HUES6 (cell line): ENCODE results near the gene STPG1.

Experiments
- H3K27ac ChIP-seq: 2 replicates; pipeline ENCODE4 v1.7.0; 2013; ENCODE audit warnings: low read depth, mild to moderate bottlenecking, low read length, inconsistent platforms
- H3K27me3 ChIP-seq: 2 replicates; pipeline ENCODE4 v1.6.1; 2013; ENCODE audit warnings: low read length; ENCODE audit not compliant: control insufficient read depth, insufficient read depth
- H3K36me3 ChIP-seq: 2 replicates; pipeline ENCODE4 v1.6.1; 2013; ENCODE audit warnings: low read length; ENCODE audit not compliant: control insufficient read depth, insufficient read depth
- H3K4me1 ChIP-seq: 2 replicates; pipeline ENCODE4 v1.6.1; 2013; ENCODE audit warnings: low read length; ENCODE audit not compliant: control insufficient read depth, insufficient read depth
- H3K4me3 ChIP-seq: 2 replicates; pipeline ENCODE4 v1.5.1; 2013; ENCODE audit warnings: low read depth, low read length
- H3K9ac ChIP-seq: one replicate; pipeline ENCODE4 v1.6.1; 2013; ENCODE audit warnings: mild to moderate bottlenecking, low read length
- H3K9me3 ChIP-seq: 2 replicates; pipeline ENCODE4 v1.6.1; 2013; ENCODE audit warnings: low read depth, low read length; ENCODE audit not compliant: control insufficient read depth, insufficient read depth

Gene STPG1

DNA sequence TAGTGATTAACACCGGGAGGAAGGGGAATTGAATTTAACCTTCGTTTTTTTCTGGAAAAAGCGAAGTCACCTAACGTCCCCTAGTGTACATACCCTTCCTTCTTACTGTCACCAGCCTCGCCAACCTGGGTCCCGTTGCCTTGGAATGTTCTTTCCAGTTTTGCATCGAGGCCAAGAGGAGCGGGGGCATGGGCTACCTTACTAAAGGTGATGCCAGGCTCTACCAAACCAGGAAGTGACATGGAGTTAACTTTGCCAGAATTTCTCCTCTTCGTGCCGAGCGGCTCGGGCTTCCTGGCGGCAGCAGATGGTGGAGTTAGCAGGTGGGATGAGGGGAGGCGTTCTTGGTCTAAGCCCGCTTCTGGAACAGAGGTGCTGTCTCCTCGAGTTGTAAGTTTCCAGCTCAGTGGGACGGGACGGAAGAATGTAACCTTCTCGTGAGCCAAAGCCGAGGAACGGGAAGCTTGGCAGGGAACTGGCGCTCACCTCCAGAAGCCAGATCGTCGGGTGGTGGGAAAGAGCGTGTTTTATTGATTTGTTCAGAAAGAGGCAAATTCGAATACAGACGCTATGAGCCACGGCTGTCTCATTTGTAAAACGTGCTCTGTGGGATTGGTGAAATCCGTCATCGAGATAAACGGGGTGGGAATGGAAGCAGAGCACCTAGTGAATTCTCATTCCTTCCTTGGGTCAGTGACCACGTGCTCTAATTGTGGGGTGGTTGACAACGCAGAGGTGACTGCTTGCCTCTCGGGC lies 2.5 kb upstream of the STPG1 start:
- Histone ChIP-seq H3K36me3 (no peaks in the 10 kb centered on the region), H3K4me1 (peaks cover 28% of the 10 kb centered on the region)

DNA sequence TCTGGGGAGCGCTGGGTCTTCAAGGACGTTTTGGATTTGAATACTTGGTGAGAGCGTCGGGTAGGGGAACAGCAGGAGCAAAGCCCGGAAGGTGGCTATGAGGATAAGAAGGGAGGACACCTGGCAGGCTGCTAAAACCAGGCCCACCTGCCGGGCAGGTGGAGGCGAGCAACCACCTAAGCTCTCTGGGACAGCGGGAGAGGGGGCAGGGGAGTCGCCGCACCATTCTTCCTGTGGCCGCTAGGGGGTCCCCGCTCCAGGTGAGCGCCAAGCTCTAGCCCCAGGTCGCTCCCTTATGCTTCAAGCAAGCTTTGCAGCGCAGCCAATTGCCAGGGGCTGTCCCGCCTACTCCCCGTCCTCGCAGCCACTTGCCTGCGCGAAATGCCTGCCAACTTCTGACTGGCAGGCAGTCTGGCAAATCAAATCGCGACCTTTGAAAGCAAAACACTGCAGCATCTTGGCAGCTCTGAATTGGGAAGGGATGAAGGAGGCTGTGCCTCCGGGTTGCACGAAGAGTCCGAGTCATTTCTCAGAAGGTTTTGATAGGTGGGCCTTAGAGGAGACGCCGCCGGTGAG lies 1.8 kb upstream of the STPG1 start, which contains the start of gene NIPAL3:
NIPAL3 (plus strand) TSS at position 469 of the 576 bp plus-strand sequence. CDS start 3,746 bp downstream, outside the sequence.
- no peaks in the 10 kb centered on the region for H3K27me3 ChIP-seq
- no peaks in the 10 kb centered on the region for H3K9me3 ChIP-seq
- no peaks in the 10 kb centered on the region for H3K36me3 ChIP-seq
- peak within 1 kb of the TSS; percentile 41 for H3K9ac ChIP-seq
- H3K4me1 ChIP-seq = peaks cover 28% of the 10 kb centered on the region
- peak within 1 kb of the TSS; percentile 73 for H3K4me3 ChIP-seq
- no peak within 1 kb of the TSS for H3K27ac ChIP-seq

More for the DNA sequence above, 2.5 kb upstream of the STPG1 start:
- H3K27ac ChIP-seq = no peak overlapping the region
- H3K27me3 ChIP-seq = no peaks in the 10 kb centered on the region
- no peak overlapping the region for H3K9ac ChIP-seq
- H3K4me3 ChIP-seq = peak overlapping the region; percentile 73
- no peaks in the 10 kb centered on the region for H3K9me3 ChIP-seq

DNA sequence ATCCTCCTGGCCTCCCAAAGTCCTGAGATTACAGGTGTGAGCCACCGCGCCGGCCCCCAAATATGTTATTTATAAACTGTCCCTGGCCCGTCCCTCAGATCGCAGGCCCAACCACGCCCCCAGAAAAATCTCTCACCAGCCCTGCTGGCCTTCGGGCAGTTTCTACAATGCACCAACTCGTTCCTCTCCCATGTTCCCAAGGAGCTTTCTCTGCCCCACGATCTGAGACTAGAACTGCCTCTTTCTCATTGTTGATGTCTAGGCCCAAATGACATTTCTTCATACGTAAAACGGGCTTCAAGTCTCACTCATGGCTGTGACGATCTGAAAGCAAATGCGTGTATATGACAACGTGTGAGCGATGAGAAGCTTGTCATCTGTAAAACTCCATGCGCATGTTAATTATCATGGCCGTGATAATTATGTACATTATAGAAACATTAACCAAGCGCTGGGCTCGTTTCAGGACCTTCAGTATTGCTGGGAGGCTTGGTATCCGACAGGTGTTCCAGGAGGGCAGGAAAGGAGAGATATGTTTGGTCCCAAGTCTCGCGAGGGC lies 1.3 kb upstream of the STPG1 start:
- no peak overlapping the region for H3K9ac ChIP-seq
- peaks cover 28% of the 10 kb centered on the region for H3K4me1 ChIP-seq
- no peak overlapping the region for H3K27ac ChIP-seq
- H3K4me3 ChIP-seq = peak overlapping the region; percentile 73
- H3K27me3 ChIP-seq = no peaks in the 10 kb centered on the region
- no peaks in the 10 kb centered on the region for H3K9me3 ChIP-seq
- no peaks in the 10 kb centered on the region for H3K36me3 ChIP-seq

DNA sequence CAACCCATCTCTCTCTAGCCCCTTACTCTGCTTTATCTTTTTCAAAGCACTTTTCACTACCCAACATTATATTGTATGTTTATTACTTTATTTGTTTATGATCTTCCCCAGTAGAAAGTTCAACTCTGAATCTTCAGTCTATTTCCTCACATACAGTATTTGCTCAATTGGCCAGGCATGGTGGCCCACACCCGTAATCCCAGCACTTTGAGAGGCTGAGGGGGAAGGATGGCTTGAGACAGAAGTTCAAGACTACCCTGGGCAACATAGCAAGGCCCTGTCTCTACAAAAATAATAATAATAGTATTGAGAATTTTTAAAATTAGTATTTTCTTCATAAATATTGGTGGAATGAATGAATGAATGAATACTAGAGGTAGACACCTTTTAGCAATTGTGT lies 1.2 kb downstream of the STPG1 start:
- H3K36me3 ChIP-seq = no peaks in the 10 kb centered on the region
- no peak overlapping the region for H3K9ac ChIP-seq
- no peaks in the 10 kb centered on the region for H3K9me3 ChIP-seq
- no peak overlapping the region for H3K4me3 ChIP-seq
- peaks cover 18% of the 10 kb centered on the region for H3K4me1 ChIP-seq
- H3K27me3 ChIP-seq = no peaks in the 10 kb centered on the region
- H3K27ac ChIP-seq = no peak overlapping the region

DNA sequence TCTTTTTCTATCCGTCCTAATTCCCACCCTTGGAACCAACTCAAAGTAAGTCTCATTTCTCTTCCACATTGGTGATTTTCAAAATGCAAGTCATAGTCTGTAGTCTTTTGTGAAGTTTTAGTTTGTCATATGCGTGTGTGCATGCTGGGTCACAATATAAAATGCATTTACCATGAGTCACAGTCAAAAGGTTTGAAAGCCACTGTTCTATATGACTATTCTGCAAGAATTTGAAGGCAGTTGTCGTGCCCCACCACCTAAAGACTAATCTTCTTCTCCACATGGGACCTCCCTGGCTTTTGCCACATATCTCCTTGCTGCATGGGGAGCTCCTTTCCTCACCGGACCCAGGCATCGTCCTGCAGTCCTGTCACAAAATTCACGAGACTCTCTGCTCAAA lies 1.6 kb downstream of the STPG1 start:
- Histone ChIP-seq H3K4me1 (peaks cover 18% of the 10 kb centered on the region), H3K36me3 (no peaks in the 10 kb centered on the region), H3K27ac (no peak overlapping the region), H3K27me3 (no peaks in the 10 kb centered on the region), H3K4me3 (no peak overlapping the region), H3K9ac (no peak overlapping the region), H3K9me3 (no peaks in the 10 kb centered on the region)

DNA sequence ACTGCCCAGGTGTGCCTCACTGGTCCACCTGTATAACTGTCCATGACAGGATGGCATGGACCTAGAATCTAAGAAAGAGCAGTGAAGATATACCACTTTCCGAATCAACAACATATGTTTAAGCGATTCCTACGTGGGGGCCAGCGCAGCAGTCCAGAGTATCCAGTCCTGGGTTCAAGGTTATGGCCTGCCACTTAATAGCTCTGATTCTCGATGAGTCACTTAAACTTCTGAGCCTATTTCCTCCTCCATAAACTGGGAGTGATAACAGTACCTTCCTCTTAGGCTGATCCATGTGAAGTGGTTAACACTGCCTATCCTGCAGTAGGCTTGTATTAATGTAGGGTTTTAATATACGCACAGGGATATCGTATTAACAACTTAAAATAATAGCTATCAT lies 2.8 kb downstream of the STPG1 start:
- no peak overlapping the region for H3K4me3 ChIP-seq
- H3K36me3 ChIP-seq = no peaks in the 10 kb centered on the region
- H3K27ac ChIP-seq = no peak overlapping the region
- peaks cover 7% of the 10 kb centered on the region for H3K4me1 ChIP-seq
- no peak overlapping the region for H3K9ac ChIP-seq
- no peaks in the 10 kb centered on the region for H3K9me3 ChIP-seq
- H3K27me3 ChIP-seq = no peaks in the 10 kb centered on the region

DNA sequence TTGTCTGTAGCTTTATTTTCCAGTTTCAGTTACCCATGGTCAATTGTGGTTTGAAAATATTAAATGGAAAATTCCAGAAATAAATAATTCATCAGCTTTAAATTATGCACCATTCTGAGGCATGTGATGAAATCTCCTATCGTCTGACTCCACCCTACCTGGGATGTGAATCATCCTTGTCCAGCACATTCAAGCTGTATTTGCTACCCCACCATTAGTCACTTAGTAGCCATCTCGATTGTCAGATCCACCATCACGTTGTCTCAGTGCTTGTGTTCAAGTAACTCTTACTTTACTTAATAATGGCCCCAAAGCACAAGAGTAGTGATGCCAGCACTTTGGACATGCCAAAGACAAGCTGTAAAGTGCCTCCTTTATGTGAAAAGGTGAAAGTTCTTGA lies 4.0 kb downstream of the STPG1 start:
- Histone ChIP-seq H3K36me3 (no peaks in the 10 kb centered on the region), H3K4me1 (peaks cover 3% of the 10 kb centered on the region; the same call in 1 of the 2 replicates), H3K4me3 (no peak overlapping the region), H3K27ac (no peak overlapping the region), H3K9ac (no peak overlapping the region), H3K9me3 (no peaks in the 10 kb centered on the region), H3K27me3 (no peaks in the 10 kb centered on the region)

DNA sequence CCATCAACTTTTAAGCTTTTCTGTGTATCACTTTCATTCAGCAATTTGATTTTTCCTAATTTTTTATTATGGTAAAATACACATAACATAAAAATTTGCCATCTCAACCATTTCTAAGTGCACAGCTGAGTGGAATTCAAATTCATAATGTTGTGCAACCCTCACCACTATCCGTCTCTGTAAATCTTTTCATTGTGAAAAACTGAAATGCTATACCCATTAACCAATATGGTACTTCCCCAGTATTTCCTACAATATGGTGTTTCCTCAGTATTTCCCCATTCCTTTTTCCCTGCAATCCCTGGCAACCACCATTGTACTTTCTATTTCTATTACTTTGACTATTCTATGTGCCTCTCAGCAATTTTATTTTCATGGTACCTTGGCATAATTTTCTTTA lies 6.8 kb downstream of the STPG1 start:
- H3K9me3 ChIP-seq = no peaks in the 10 kb centered on the region
- H3K27ac ChIP-seq = no peak overlapping the region
- H3K9ac ChIP-seq = no peak overlapping the region
- H3K4me3 ChIP-seq = no peak overlapping the region
- no peaks in the 10 kb centered on the region for H3K4me1 ChIP-seq
- H3K36me3 ChIP-seq = no peaks in the 10 kb centered on the region
- no peaks in the 10 kb centered on the region for H3K27me3 ChIP-seq

DNA sequence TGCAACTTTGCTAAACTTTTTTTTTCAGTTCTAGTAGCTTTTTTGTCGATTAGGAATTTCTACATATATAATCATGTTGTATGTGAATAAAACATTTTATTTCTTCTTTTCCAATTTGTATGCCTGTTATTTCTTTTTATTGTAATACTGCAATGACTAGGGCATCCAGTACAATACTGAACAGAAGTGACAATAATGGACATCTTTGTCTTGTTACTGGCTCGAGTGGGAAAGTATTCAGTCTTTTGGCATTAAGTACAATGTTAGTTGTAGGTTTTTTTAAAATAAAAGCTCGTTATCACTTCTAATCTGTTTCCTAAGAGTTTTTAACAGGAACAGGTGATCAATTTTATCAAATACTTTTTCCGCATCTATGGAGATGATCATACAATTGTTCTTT lies 9.8 kb downstream of the STPG1 start:
- no peak overlapping the region for H3K4me3 ChIP-seq
- H3K4me1 ChIP-seq = no peaks in the 10 kb centered on the region
- H3K9me3 ChIP-seq = no peaks in the 10 kb centered on the region
- 0 out of 2 replicates have a peak, but pooled peaks cover 3% of the 10 kb centered on the region for H3K36me3 ChIP-seq
- no peak overlapping the region for H3K9ac ChIP-seq
- H3K27ac ChIP-seq = no peak overlapping the region
- H3K27me3 ChIP-seq = no peaks in the 10 kb centered on the region

DNA sequence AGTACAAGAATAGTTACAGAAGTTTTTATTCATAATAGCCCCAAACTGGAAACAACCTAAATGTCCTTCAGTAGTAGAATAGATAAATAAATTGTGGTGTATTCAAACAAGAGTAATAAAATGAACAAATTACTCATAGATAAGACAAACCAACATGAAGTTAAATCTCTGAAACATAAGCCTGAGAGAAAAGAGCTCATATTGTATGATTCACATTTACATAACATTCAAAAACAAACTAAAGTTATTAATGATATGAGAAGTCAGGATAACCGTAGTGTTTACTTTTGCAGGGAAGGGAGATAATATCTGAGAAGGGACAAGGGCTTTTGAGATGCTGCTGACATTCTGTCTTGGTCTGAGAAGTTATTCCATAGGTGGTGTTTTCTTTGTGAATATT lies 13.5 kb downstream of the STPG1 start:
- H3K4me3 ChIP-seq = no peak overlapping the region
- H3K36me3 ChIP-seq = 0 out of 2 replicates have a peak, but pooled peaks cover 3% of the 10 kb centered on the region
- H3K4me1 ChIP-seq = no peaks in the 10 kb centered on the region
- H3K9me3 ChIP-seq = no peaks in the 10 kb centered on the region
- H3K9ac ChIP-seq = no peak overlapping the region
- no peak overlapping the region for H3K27ac ChIP-seq
- no peaks in the 10 kb centered on the region for H3K27me3 ChIP-seq

DNA sequence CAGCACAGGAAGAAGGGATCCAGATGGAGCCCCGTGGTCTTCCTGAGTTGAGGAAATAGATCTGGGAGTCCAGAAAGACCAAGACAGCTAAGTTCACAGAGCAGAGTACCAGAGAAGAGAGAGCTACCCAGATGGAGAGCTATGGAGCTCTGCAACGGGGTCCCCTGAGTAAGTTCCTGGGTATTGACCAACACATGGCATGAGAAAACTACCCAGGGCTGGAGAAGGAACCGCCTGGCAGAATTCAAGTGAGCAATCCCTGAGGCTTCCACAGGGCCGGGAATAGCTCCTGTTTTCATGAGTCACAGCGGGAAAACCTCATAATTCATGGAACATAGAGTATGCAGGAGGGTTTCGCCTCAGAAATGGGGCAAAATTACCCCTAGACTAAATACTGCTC lies 19.7 kb downstream of the STPG1 start:
- Histone ChIP-seq H3K4me1 (peaks cover 22% of the 10 kb centered on the region), H3K9ac (no peak overlapping the region), H3K4me3 (no peak overlapping the region), H3K36me3 (no peaks in the 10 kb centered on the region), H3K27me3 (no peaks in the 10 kb centered on the region), H3K9me3 (no peaks in the 10 kb centered on the region), H3K27ac (no peak overlapping the region)
